ENCODE measurements around the gene ST6GAL2.

DNA sequence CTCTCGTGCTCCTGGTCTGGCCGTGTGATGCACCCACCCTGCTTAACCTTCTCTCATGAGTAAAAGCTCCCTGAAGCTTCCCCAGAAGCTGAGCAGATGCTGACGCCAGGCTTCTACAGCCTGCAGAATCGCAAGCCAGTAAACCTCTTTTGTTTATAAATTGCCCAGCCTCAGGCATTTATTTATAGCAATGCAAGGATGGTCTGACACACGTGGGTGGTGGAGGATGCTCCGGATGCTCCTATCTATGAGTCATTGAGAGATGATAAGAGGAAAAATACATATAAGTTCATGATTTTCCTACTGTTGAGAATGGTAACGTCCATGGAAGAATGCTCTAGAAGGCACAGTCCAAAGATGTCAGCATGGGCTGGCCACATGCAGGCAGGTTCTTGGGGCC, 8.6 kb upstream of the ST6GAL2 start:
- TF ChIP-seq, protein P1, sequence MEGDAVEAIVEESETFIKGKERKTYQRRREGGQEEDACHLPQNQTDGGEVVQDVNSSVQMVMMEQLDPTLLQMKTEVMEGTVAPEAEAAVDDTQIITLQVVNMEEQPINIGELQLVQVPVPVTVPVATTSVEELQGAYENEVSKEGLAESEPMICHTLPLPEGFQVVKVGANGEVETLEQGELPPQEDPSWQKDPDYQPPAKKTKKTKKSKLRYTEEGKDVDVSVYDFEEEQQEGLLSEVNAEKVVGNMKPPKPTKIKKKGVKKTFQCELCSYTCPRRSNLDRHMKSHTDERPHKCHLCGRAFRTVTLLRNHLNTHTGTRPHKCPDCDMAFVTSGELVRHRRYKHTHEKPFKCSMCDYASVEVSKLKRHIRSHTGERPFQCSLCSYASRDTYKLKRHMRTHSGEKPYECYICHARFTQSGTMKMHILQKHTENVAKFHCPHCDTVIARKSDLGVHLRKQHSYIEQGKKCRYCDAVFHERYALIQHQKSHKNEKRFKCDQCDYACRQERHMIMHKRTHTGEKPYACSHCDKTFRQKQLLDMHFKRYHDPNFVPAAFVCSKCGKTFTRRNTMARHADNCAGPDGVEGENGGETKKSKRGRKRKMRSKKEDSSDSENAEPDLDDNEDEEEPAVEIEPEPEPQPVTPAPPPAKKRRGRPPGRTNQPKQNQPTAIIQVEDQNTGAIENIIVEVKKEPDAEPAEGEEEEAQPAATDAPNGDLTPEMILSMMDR (IDR thresholded peaks at IDR 0.05; ENCODE audit: low read depth, low read length, missing input control): no peak
- TF ChIP-seq, protein P2, sequence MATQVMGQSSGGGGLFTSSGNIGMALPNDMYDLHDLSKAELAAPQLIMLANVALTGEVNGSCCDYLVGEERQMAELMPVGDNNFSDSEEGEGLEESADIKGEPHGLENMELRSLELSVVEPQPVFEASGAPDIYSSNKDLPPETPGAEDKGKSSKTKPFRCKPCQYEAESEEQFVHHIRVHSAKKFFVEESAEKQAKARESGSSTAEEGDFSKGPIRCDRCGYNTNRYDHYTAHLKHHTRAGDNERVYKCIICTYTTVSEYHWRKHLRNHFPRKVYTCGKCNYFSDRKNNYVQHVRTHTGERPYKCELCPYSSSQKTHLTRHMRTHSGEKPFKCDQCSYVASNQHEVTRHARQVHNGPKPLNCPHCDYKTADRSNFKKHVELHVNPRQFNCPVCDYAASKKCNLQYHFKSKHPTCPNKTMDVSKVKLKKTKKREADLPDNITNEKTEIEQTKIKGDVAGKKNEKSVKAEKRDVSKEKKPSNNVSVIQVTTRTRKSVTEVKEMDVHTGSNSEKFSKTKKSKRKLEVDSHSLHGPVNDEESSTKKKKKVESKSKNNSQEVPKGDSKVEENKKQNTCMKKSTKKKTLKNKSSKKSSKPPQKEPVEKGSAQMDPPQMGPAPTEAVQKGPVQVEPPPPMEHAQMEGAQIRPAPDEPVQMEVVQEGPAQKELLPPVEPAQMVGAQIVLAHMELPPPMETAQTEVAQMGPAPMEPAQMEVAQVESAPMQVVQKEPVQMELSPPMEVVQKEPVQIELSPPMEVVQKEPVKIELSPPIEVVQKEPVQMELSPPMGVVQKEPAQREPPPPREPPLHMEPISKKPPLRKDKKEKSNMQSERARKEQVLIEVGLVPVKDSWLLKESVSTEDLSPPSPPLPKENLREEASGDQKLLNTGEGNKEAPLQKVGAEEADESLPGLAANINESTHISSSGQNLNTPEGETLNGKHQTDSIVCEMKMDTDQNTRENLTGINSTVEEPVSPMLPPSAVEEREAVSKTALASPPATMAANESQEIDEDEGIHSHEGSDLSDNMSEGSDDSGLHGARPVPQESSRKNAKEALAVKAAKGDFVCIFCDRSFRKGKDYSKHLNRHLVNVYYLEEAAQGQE (IDR thresholded peaks at IDR 0.05): no peak
- TF ChIP-seq YY1 (IDR thresholded peaks at IDR 0.05): no peak
- no peak for TF ChIP-seq GABPA (IDR thresholded peaks at IDR 0.05 in 1 of 2, conservative IDR thresholded peaks at IDR 0.05 in 1 of 2)

Measured in liver (tissue), 3 donors.